HFF-Myc (cell line): ENCODE results near the gene ATP1A4.

ENCODE experiments used
- DNase-seq: peaks from one replicate; pipeline ENCODE4 v3.0.0-alpha.2; 2011; ENCODE audit warnings: low read depth; ENCODE audit errors: extremely low read depth
- H3K4me3 ChIP-seq: replicated peaks from 2 replicates; pipeline ENCODE4 v1.5.1; 2011; ENCODE audit warnings: low read depth, mild to moderate bottlenecking, control low read depth, low read length
- CTCF ChIP-seq: IDR thresholded peaks from 2 replicates; pipeline ENCODE4 v1.5.1; 2012; ENCODE audit warnings: mild to moderate bottlenecking, low read depth, low read length, control low read depth; ENCODE audit errors: missing control alignments

The ATP1A4 gene

GRCh38 chr1:160228431-160228830 lies 77.0 kb downstream of the ATP1A4 start:
- no peak overlapping the region for H3K4me3 ChIP-seq
- TF ChIP-seq CTCF, result no peak
- DNase-seq, result no peak

GRCh38 chr1:160232911-160233310 lies 81.5 kb downstream of the ATP1A4 start:
- no peak for DNase-seq
- no peak overlapping the region for H3K4me3 ChIP-seq
- no peak for TF ChIP-seq CTCF
